ENCODE results near the gene CARD14. TPM values are rescaled to one million over a fixed set of nuclear protein-coding genes. Genes with fewer than 3 reads are reported as not detected.
"Not testable (repeated sequence)": the region's sequence is repeated elsewhere in the genome, so short reads cannot be mapped to it uniquely, and the experiment has no call there.

CARD14 gene
- polyA plus RNA-seq, 6 donors from 2014 or later = not detected

DNA sequence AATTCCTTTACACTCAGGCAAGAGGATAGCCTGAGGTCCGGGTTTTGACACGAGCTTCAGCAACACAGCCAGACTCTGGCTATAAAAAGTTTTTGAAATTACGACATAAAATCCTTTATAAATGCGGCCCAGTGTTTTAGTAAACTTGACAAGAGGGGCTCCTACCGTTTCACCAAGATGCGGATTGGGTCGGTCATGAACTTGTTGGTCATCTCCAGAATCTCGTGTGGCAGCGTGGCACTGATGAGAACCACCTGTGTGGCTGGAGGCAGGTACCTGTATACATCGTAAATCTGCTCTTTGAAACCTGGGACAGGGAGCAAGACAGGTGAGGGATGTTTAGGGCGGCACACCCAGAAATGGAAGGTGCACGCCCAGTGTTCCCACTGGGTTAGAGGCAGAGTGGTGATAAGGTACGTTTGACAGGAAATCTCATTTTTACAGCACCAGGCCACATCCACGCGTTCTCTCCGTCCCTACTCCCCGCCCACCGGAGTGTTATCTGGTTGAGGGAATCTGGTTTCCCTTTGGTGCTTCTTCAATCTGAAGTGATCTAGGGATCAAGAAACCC lies 30.9 kb upstream of the CARD14 start:
- Mint-ChIP-seq H3K36me3 (peaks cover 20 to 38% of the 10 kb centered on the region in 2 donors), H3K4me1 (no peaks in the 10 kb centered on the region), H3K9me3 (no peaks in the 10 kb centered on the region), H3K4me3 (no peak overlapping the region), H3K27me3 (no peaks in the 10 kb centered on the region), H3K27ac (peak overlapping the region in 1 of 6 donors; percentile 64)
- ATAC-seq (ENCODE audit: low read depth in 2 of 2) (no peak), DNase-seq (no peak)

DNA sequence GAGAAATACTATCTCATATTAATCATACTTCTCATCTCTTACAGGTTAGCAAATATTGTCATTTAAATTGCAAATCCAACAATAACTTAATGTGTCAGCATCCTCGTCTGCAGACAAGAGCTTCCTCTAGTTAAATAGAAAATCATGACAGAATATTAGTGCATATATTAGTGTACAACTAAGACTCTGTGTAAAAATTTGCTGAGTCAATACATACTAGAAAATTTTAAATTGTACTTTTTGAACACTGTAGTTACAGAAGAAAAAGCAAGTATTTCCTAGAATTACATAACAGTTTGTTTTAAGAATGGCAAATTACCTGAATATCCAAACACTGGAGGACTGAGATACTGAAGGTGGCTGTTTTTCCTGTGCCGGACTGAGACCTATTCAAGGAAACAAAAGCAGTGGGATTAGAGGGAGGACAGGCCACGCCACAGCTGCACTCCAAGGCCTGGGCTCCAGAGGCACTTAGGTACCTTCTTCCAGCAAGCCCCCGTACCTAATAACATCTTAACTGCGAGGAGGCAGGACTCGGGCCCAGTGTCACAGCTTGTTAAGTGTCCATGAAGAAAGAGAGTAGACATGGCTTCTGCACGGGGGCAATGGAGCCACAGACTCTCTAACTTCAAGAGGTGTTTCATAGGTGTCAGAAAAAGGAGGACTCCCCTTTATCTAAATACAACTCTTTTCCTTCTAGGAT lies 28.2 kb upstream of the CARD14 start:
- Mint-ChIP-seq H3K27ac (no peak overlapping the region), H3K4me1 (peaks cover 14 to 21% (median 14%) of the 10 kb centered on the region in 3 donors), H3K36me3 (peaks cover 20 to 24% of the 10 kb centered on the region in 2 donors), H3K4me3 (peak overlapping the region in 1 of 8 donors; percentile 47), H3K9me3 (no peaks in the 10 kb centered on the region), H3K27me3 (no peaks in the 10 kb centered on the region)
- DNase-seq (no peak), ATAC-seq (ENCODE audit: low read depth in 2 of 2) (no peak)

DNA sequence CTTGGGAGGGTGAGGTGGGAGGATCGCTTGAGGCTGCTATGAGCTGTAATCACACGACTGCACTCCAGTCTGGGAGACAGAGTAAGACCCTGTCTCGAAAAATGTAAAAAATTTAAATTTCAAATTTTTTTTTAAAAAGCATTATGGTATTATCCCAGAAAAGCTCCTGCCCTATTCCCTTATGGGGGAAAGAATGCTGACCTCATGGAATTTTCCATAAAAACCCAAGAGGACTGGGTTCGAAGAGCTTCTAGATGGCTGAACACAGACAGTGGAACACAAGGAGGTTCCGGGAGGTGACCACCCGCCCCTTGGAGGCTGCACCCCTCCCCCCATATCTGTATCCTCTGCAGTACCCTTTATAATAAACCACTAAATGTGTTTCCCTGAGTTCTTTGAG lies 26.9 kb upstream of the CARD14 start:
- Mint-ChIP-seq H3K9me3 (no peaks in the 10 kb centered on the region), H3K27me3 (no peaks in the 10 kb centered on the region), H3K4me3 (peak overlapping the region in 1 of 8 donors; percentile 94), H3K36me3 (peaks cover 14 to 18% of the 10 kb centered on the region in 2 donors), H3K27ac (peak overlapping the region in 1 of 6 donors; percentile 31), H3K4me1 (peaks cover 14 to 23% (median 18%) of the 10 kb centered on the region in 3 donors)
- DNase-seq (no peak), ATAC-seq (ENCODE audit: low read depth in 2 of 2) (no peak)

DNA sequence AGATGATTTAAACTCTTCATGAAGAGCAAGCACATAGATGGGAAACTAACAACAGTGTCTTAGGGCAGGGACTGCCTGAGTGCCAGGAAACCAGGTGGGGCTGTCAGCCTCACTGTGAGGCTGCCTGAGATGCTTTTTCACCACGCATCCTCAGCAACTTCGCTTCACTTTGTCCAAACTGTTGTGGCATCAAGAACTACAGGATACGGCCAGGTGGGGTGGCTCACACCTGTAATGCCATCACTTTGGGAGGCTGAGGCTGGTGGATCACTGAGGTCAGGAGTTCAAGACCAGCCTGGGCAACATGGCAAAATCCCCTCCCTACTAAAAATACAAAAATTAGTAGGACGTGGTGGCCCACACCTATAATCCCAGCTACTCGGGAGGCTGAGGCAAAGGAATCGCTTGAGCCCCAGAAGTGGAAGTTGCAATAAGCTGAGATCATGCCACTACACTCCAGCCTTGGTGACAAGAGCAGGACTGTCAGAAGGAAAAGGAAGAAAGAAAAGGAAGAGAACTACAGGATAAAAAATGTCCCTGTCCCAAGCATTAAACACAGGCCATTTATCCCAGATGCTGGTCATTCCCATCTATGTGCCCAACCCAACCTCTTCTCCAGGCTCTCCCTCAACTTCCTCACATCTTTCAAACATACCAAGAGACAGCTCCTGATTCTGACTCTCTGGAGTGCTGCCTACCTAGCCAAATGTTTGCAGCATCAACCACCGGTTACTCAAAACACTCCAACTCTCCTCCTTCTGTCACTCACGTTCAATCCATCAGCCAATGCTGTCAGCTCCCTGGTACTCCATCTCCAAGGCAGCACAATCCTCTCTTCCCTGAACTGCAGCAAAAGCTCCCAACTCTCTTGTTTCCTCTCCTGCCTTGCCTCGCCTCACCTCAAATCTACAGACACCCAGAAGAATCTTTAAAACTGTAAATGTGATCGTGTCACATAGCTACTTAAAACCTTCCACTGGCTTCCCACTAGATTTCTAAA lies 24.5 kb upstream of the CARD14 start:
- ATAC-seq (ENCODE audit: low read depth in 2 of 2) = no peak
- no peaks in the 10 kb centered on the region for H3K9me3 Mint-ChIP-seq
- no peaks in the 10 kb centered on the region for H3K36me3 Mint-ChIP-seq
- no peak for DNase-seq
- H3K27me3 Mint-ChIP-seq = no peaks in the 10 kb centered on the region
- peaks cover 25 to 38% (median 26%) of the 10 kb centered on the region in 3 donors for H3K4me1 Mint-ChIP-seq
- peak overlapping the region; percentile 82 to 99 (median 94) for H3K4me3 Mint-ChIP-seq
- peak overlapping the region; percentile 25 to 96 (median 82) for H3K27ac Mint-ChIP-seq

DNA sequence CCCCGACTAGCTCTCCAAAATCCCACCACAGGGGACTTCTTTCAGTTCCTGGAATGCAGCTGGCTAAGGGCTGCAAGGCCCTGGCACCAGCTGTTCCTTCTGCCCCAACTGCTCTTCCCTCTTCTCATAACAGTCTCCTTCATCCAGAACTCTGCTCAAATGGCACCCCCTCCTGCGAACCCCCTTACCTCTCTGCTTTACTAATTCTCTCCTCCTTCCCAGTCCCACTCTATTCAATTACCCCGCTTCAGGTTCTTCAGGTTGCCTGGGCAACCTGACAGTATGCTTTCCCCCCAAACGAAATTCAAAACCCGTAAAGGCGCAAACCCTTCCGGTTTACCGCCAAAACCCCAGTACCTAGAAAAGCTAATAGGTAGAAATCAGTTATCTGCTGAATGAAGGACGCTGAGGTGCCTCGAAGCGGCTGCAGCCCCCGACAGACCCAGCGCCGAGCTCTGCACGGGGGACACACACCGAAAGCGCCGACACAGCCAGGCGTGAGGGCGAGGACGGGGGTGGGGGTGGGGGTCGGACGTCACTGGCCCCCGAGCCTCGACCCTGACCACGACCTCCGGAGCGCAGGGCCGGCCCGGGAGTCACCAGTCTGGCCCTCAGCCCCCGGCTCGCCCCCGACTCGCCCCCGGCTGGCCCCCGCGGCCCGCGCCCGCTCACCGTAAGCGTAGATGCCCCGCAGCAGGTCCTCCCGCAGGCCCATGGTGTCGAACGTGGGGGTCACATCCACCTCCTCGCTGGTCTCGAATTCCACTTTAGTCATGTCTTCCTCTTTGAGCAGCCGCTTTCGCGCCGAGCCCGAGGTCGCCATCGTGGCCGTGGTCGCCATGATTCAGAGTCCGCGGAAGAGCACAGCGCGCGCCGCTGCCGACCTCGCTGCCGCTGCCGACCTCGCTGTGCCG lies 23.5 kb upstream of the CARD14 start:
- Mint-ChIP-seq H3K36me3 (no peaks in the 10 kb centered on the region), H3K9me3 (no peaks in the 10 kb centered on the region), H3K27me3 (no peaks in the 10 kb centered on the region), H3K4me3 (peak overlapping the region; percentile 94 to 99 (median 98)), H3K27ac (peak overlapping the region; percentile 81 to 99 (median 97)), H3K4me1 (peaks cover 25 to 38% (median 26%) of the 10 kb centered on the region in 3 donors)
- ATAC-seq (ENCODE audit: low read depth in 2 of 2) (no peak), DNase-seq (peak; percentile 25)

DNA sequence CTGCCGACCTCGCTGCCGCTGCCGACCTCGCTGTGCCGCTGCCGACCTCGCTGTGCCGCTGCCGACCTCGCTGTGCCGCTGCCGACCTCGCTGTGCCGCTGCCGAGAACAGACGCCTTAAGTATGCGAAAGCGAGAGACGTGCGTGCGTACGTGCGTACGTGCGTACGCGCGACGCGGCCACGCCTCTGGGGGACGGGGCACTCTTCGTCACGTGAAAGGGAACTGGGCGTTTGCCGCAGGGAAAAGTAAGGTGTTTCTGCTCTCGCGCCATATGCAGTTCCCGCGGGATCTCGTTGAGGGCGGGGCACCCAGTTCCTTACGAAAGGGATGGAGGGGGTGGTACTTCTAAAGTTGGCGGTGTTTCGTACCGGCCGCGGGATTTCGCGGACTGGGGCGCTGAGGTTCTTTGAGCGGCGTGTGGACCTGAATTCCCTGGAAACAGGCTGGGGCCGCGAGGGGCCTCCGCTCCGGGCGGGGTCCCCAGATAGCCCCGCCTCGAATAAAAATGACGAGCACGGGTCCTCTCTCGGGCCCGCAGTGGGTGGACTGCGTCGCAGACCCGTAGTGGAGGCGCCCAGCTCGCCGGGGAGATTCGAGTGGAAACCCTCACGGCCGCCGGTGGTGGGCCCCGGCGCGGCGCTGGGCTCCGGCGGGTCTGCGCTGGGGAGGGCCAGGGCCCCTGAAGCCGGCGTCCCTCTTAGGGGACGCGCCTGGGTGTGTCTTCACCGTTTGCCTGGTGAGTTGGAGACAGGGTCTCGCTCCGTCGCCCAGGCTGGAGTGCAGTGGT lies 22.6 kb upstream of the CARD14 start, which contains the start of gene EIF4A3:
Gene EIF4A3, minus strand, starts transcription at position 94 of the 788 bp plus-strand sequence. CDS start 167 bp downstream, outside the sequence.
- DNase-seq (peak; percentile 97), ATAC-seq (ENCODE audit: low read depth in 2 of 2) (peak; percentile 88 to 93)
- Mint-ChIP-seq H3K9me3 (no peaks in the 10 kb centered on the region), H3K4me1 (peaks cover 25 to 42% (median 26%) of the 10 kb centered on the region in 3 donors), H3K27me3 (no peaks in the 10 kb centered on the region), H3K36me3 (no peaks in the 10 kb centered on the region), H3K4me3 (peak within 1 kb of the TSS; percentile 94 to 99 (median 98)), H3K27ac (peak within 1 kb of the TSS; percentile 96 to 99 (median 99))

DNA sequence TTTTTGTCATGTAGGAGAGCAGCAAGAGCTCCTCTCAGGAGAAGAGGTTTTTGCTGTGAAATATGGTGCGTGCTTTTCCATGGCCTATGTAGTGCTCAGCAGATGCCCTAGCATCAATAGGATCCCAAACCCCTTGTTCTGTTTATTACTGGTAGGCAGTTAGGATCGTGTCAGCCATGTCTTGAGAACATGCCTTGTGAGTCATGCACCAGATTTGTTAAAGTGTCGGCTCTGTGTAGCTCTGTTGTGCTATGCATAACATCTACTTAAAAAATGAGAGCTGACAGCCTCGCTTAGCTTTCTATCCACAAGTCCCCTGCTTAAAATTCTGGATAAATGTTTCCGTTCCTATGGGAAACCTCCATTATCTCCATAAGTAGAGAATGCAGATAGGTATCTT lies 18.5 kb upstream of the CARD14 start:
- Mint-ChIP-seq H3K27ac (no peak overlapping the region), H3K9me3 (peaks cover 0 to 14% (median 5%) of the 10 kb centered on the region in 7 donors), H3K36me3 (peaks cover 0 to 7% of the 10 kb centered on the region in 2 donors), H3K4me3 (peak overlapping the region in 1 of 8 donors; percentile 52), H3K4me1 (peaks cover 11 to 34% (median 12%) of the 10 kb centered on the region in 3 donors), H3K27me3 (no peaks in the 10 kb centered on the region)
- DNase-seq (no peak), ATAC-seq (ENCODE audit: low read depth in 2 of 2) (no peak)

DNA sequence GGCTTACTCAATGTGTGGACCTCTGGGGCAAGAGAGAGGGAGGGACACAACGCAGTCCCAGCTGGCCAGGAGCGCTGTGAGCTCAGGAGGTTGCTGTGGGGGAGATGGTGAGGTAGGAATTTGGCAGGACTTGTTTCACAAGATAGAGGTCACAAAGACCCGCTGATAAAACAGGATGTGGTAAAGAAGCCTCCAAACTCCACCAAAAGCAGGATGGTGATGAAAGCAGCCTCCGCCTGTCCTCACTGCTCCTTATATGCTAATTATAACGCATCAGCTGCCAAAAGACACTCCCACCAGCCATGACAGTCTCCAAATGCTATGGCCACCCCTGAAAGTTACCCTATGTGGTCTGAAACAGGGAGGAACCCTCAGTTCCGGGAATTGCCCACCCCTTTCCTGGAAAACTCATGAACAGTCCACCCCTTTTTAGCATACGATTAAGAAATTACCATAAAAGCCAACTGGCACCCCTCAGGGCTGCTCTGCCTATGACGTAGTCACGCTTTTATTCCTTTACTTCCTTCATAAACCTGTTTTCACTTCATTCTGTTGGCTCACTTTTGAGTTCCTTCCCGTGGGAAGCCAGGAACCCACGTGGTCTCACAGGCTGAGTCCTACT lies 17.6 kb upstream of the CARD14 start:
- H3K4me1 Mint-ChIP-seq = peaks cover 9 to 34% (median 11%) of the 10 kb centered on the region in 3 donors
- ATAC-seq (ENCODE audit: low read depth in 2 of 2) (no peak), DNase-seq (no peak)
- H3K9me3 Mint-ChIP-seq = peaks cover 0 to 20% (median 5%) of the 10 kb centered on the region in 7 donors
- peak overlapping the region in 1 of 8 donors; percentile 70 for H3K4me3 Mint-ChIP-seq
- H3K27ac Mint-ChIP-seq = peak overlapping the region in 3 of 6 donors; percentile 37 to 79 (median 74)
- no peaks in the 10 kb centered on the region for H3K27me3 Mint-ChIP-seq
- H3K36me3 Mint-ChIP-seq = peaks cover 0 to 7% of the 10 kb centered on the region in 2 donors

DNA sequence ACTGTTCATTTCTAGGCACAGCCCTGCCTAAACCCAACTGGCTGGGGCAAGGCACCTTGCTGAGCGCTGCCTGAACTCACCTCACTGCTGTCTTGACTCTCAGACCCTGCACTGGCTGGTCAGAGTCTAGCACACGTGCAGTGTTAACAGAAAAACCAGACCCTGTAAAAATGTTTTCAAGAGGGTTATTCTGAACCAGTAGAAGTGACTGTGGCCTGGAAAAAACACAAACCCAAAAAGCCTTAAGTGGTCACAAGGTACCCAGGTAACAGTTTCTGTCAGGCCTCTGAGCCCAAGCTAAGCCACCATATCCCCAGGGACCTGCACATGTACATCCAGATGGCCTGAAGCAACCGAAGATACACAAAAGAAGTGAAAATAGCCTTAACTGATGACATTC lies 16.8 kb upstream of the CARD14 start:
- peaks cover 7 to 31% (median 10%) of the 10 kb centered on the region in 3 donors for H3K4me1 Mint-ChIP-seq
- H3K9me3 Mint-ChIP-seq = peaks cover 0 to 21% (median 5%) of the 10 kb centered on the region in 7 donors
- H3K27ac Mint-ChIP-seq = peak overlapping the region in 4 of 6 donors; percentile 60 to 81 (median 76)
- ATAC-seq (ENCODE audit: low read depth in 2 of 2) = no peak
- H3K27me3 Mint-ChIP-seq = no peaks in the 10 kb centered on the region
- H3K36me3 Mint-ChIP-seq = peaks cover 0 to 7% of the 10 kb centered on the region in 2 donors
- no peak for DNase-seq
- H3K4me3 Mint-ChIP-seq = no peak overlapping the region

DNA sequence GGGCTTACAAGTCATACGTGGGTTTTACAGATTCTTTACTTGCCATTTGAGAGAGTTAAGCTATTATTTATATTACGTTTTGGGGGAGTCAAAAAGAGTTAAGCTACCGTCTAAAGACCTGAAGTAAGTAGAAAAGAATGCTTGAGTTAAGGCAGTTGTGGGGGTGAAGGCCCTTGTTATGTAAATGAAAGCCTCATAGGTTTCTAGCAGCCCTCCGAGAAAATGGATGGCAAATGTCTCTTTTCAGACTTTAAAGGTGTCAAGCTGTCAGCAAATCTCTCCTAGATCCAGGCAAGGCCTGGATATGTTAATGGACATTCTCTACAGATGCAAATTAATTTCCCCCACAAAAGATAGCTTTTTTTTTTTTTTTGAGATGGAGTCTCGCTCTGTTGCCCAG lies 15.7 kb upstream of the CARD14 start:
- Mint-ChIP-seq H3K4me1 (peaks cover 0 to 19% (median 0%) of the 10 kb centered on the region in 3 donors), H3K9me3 (peaks cover 0 to 21% (median 5%) of the 10 kb centered on the region in 7 donors), H3K36me3 (peaks cover 0 to 7% of the 10 kb centered on the region in 2 donors), H3K4me3 (no peak overlapping the region), H3K27me3 (peaks cover 0 to under 1% (median 0%) of the 10 kb centered on the region in 3 donors), H3K27ac (no peak overlapping the region)
- no peak for ATAC-seq (ENCODE audit: low read depth in 2 of 2)
- no peak for DNase-seq

DNA sequence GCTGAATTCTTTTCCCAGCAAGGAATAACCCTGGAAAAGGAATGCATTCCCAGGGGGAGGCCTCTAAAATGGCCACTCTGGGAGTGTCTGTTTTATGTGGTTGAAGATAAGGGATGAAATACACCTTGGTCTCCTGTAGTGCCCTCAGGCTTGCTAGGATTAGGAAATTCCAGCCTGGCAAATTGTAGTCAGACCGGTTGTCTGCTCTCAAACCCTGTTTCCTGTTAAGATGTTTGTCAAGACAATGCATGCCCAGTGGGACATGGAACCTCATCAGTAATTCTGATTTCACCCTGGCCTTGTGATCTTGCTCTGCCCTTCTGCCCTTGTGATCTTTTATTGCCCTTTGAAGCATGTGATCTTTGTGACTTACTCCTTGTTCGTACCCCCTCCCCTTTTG lies 14.2 kb upstream of the CARD14 start:
- H3K27me3 Mint-ChIP-seq; ATAC-seq (ENCODE audit: low read depth in 2 of 2); H3K4me3 Mint-ChIP-seq; DNase-seq; H3K36me3 Mint-ChIP-seq: not testable (repeated sequence)
- Mint-ChIP-seq H3K9me3 (peaks cover 0 to 21% (median 5%) of the 10 kb centered on the region in 7 donors), H3K4me1 (peaks cover 0 to 16% (median 2%) of the 10 kb centered on the region in 3 donors), H3K27ac (peak overlapping the region in 1 of 6 donors; percentile 60)
